ENCODE measurements around the gene PDGFB. TPM values are rescaled to one million over a fixed set of nuclear protein-coding genes. Genes with fewer than 3 reads are reported as not detected.

Gene PDGFB
- total and polyA plus RNA-seq, 2 experiments from 2014 or later = 2.5 to 4.3 TPM

DNA sequence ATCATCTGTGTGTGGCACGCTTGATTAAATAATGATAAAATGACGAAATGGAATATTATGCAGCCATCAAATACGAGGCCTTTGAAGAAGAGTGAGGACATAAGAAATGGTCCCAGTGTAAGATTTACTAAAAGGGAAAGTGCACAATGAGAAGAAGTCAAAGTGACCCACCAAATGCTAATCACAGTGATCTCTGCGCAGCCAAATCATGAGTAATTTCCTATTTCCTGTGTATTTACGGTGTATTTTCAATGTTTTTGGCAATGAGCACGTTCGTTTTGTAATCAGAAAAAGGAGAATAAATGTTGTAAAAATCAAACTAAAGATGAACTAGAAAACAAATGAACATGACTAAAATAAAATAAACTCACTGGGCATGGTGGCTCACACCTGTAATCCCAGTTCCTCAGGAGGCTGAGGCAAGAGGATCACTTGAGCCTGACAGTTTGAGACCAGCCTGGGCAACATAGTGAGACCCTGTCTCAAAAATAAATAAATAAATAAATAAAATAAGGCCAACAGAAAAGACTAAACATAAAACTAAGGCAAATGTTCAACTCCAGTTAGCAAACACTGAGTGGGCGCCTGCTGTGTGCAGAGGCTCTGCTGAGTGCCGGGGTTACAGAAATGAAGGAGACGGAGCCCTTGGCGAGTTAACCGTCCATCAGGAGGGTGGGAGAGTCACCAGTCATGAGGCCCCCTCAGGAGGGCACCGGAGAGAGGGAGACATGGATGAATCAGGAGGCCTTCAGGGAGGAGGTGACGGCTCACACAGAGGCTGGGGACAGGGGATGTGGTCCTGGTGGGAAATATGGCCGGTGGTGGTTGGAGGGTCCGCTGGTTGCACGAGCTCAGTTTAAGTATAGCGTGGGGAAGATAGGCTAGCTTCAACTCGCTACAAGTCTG lies 66.3 kb downstream of the PDGFB start:
- H3K4me3 ChIP-seq = no peak overlapping the region
- no peaks in the 10 kb centered on the region for H4K20me1 ChIP-seq (ENCODE audit: insufficient read depth, poor library complexity, severe bottlenecking)
- TF ChIP-seq, protein P1, sequence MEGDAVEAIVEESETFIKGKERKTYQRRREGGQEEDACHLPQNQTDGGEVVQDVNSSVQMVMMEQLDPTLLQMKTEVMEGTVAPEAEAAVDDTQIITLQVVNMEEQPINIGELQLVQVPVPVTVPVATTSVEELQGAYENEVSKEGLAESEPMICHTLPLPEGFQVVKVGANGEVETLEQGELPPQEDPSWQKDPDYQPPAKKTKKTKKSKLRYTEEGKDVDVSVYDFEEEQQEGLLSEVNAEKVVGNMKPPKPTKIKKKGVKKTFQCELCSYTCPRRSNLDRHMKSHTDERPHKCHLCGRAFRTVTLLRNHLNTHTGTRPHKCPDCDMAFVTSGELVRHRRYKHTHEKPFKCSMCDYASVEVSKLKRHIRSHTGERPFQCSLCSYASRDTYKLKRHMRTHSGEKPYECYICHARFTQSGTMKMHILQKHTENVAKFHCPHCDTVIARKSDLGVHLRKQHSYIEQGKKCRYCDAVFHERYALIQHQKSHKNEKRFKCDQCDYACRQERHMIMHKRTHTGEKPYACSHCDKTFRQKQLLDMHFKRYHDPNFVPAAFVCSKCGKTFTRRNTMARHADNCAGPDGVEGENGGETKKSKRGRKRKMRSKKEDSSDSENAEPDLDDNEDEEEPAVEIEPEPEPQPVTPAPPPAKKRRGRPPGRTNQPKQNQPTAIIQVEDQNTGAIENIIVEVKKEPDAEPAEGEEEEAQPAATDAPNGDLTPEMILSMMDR (IDR thresholded peaks at IDR 0.05; ENCODE audit: poor library complexity) = no peak
- TF ChIP-seq EZH2 (IDR thresholded peaks at IDR 0.05; ENCODE audit: borderline replicate concordance) = no peak
- TF ChIP-seq EZH2phosphoT487 (IDR thresholded peaks at IDR 0.05; ENCODE audit: low read depth, severe bottlenecking, unreplicated experiment) = no peak
- H3K4me1 ChIP-seq (ENCODE audit: insufficient read depth) = peaks cover 26% of the 10 kb centered on the region
- H3K27ac ChIP-seq = no peak overlapping the region
- H3K9me3 ChIP-seq (ENCODE audit: low read depth) = no peaks in the 10 kb centered on the region
- H3K27me3 ChIP-seq = no peaks in the 10 kb centered on the region
- WGBS (ENCODE audit: low lambda C conversion rate, missing lambda C conversion rate) = 96% methylated on average over 19 of the region's 19 CpGs
- no peak overlapping the region for H2AFZ ChIP-seq
- DNase-seq (ENCODE audit: low spot score) = no peak
- H3K9me2 ChIP-seq (replicated peaks; ENCODE audit: insufficient read depth) = no peaks in the 10 kb centered on the region
- H3K4me2 ChIP-seq = no peak overlapping the region
- no peaks in the 10 kb centered on the region for H3K36me3 ChIP-seq (replicated peaks; ENCODE audit: insufficient read depth, low read depth)
- no peaks in the 10 kb centered on the region for H3K79me2 ChIP-seq

DNA sequence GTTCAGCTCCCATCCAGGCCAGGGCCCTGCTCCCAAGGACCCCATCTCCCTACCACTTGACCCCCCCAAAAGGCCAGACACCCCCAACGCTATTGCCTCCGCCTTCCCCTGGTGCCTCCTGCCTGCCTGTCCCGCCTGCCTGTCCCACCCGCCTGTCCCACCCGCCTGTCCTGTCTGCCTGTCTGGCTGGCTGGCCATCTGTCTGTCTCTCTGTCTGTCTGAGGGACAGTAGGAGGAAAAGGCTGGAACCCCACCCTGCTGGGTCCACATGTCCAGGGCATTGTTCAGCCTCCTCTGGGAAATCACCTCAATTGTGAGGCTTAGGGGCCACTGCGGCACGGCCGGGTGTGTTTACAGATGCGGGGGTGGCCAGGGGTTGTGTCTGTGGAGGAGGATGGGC lies 67.0 kb downstream of the PDGFB start:
- TF ChIP-seq EZH2 (IDR thresholded peaks at IDR 0.05; ENCODE audit: borderline replicate concordance) = no peak
- no peak for TF ChIP-seq EZH2phosphoT487 (IDR thresholded peaks at IDR 0.05; ENCODE audit: low read depth, severe bottlenecking, unreplicated experiment)
- TF ChIP-seq, protein P1 (IDR thresholded peaks at IDR 0.05; ENCODE audit: poor library complexity) = no peak
- 93% methylated on average over 6 of the region's 9 CpGs for WGBS (ENCODE audit: low lambda C conversion rate, missing lambda C conversion rate)
- Histone ChIP-seq H3K9me3 (ENCODE audit: low read depth) (no peaks in the 10 kb centered on the region), H3K27ac (no peak overlapping the region), H3K36me3 (replicated peaks; ENCODE audit: insufficient read depth, low read depth) (no peaks in the 10 kb centered on the region), H3K4me3 (no peak overlapping the region), H3K79me2 (no peaks in the 10 kb centered on the region), H3K4me1 (ENCODE audit: insufficient read depth) (peaks cover 26% of the 10 kb centered on the region), H4K20me1 (ENCODE audit: insufficient read depth, poor library complexity, severe bottlenecking) (no peaks in the 10 kb centered on the region), H3K9me2 (replicated peaks; ENCODE audit: insufficient read depth) (no peaks in the 10 kb centered on the region), H3K27me3 (no peaks in the 10 kb centered on the region), H3K4me2 (no peak overlapping the region), H2AFZ (no peak overlapping the region)
- no peak for DNase-seq (ENCODE audit: low spot score)

DNA sequence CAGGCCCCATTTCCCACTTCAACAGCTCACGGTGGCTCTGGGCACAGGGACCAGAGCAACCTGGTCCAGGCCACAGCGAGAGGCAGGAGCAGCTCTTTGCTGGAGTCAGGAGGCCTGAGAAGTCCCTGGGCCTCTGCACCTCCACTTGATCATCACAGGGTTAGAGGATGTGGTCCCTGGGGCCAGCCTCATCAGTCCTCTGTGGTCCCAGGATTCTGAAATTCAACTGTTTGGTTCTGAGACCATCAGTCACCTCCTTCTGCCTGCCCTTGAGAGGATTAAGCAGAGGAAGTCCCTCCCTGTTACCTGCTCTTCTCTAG lies 67.4 kb downstream of the PDGFB start:
- H3K36me3 ChIP-seq (replicated peaks; ENCODE audit: insufficient read depth, low read depth) = no peaks in the 10 kb centered on the region
- 85% methylated on average over 2 of the region's 2 CpGs for WGBS (ENCODE audit: low lambda C conversion rate, missing lambda C conversion rate)
- TF ChIP-seq, protein P1 (IDR thresholded peaks at IDR 0.05; ENCODE audit: poor library complexity) = no peak
- TF ChIP-seq EZH2 (IDR thresholded peaks at IDR 0.05; ENCODE audit: borderline replicate concordance) (no peak), EZH2phosphoT487 (IDR thresholded peaks at IDR 0.05; ENCODE audit: low read depth, severe bottlenecking, unreplicated experiment) (no peak)
- H3K4me3 ChIP-seq = no peak overlapping the region
- H3K9me2 ChIP-seq (replicated peaks; ENCODE audit: insufficient read depth) = no peaks in the 10 kb centered on the region
- H3K27me3 ChIP-seq = no peaks in the 10 kb centered on the region
- no peaks in the 10 kb centered on the region for H3K9me3 ChIP-seq (ENCODE audit: low read depth)
- no peaks in the 10 kb centered on the region for H3K79me2 ChIP-seq
- peaks cover 26% of the 10 kb centered on the region for H3K4me1 ChIP-seq (ENCODE audit: insufficient read depth)
- no peak overlapping the region for H3K4me2 ChIP-seq
- H2AFZ ChIP-seq = no peak overlapping the region
- no peak for DNase-seq (ENCODE audit: low spot score)
- H3K27ac ChIP-seq = no peak overlapping the region
- H4K20me1 ChIP-seq (ENCODE audit: insufficient read depth, poor library complexity, severe bottlenecking) = no peaks in the 10 kb centered on the region

Measured in hepatocyte (in vitro differentiated cells).